ENCODE data around the gene DRAXIN. TPM values are rescaled to one million over a fixed set of nuclear protein-coding genes. Genes with fewer than 3 reads are reported as not detected.

DRAXIN gene
- total RNA-seq, 4 donors from 2014 or later = 0.14 to 0.16 TPM; not detected in 2

GRCh38 chr1:11643782-11644181 is 47.7 kb upstream of the DRAXIN start:
- no peak for TF ChIP-seq EP300 (IDR thresholded peaks at IDR 0.05; ENCODE audit: low read depth)
- TF ChIP-seq POLR2A (IDR thresholded peaks at IDR 0.05) = no peak
- TF ChIP-seq, protein P1, sequence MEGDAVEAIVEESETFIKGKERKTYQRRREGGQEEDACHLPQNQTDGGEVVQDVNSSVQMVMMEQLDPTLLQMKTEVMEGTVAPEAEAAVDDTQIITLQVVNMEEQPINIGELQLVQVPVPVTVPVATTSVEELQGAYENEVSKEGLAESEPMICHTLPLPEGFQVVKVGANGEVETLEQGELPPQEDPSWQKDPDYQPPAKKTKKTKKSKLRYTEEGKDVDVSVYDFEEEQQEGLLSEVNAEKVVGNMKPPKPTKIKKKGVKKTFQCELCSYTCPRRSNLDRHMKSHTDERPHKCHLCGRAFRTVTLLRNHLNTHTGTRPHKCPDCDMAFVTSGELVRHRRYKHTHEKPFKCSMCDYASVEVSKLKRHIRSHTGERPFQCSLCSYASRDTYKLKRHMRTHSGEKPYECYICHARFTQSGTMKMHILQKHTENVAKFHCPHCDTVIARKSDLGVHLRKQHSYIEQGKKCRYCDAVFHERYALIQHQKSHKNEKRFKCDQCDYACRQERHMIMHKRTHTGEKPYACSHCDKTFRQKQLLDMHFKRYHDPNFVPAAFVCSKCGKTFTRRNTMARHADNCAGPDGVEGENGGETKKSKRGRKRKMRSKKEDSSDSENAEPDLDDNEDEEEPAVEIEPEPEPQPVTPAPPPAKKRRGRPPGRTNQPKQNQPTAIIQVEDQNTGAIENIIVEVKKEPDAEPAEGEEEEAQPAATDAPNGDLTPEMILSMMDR (IDR thresholded peaks at IDR 0.05) = no peak
- no peak for TF ChIP-seq POLR2AphosphoS5 (IDR thresholded peaks at IDR 0.05)
- in situ Hi-C loops (cut with MboI; ENCODE audit: low pct_ligation_motif_present in 1 of 4, low pct_unique_long_range_greater_than_20kb in 1 of 4, low sequenced_read_pairs in 3 of 4) = loop anchor here (10.0 to 25.0 kb wide), 5 partner anchors 306 to 606 kb away; partner anchors contain the start of gene MASP2 (in 2 of the 4)
- H3K9me3 ChIP-seq = no peaks in the 10 kb centered on the region
- peaks cover 23% of the 10 kb centered on the region for H3K27me3 ChIP-seq
- H3K36me3 ChIP-seq = no peaks in the 10 kb centered on the region
- no peak for DNase-seq
- intact Hi-C loops (cut with DNase I; ENCODE audit: low total_unique reads) = loop anchor here (5.0 kb wide), 2 partner anchors 401 to 606 kb away; no protein-coding TSS in a partner anchor
- no peak overlapping the region for H3K4me3 ChIP-seq
- peaks cover 0 to 9% (median 6%) of the 10 kb centered on the region in 4 donors for H3K4me1 ChIP-seq
- WGBS, 2 donors (ENCODE audit: low coverage in 1 of 2) = 45% methylated on average over 5 of the region's 5 CpGs; no CpG with 5 or more reads in 1 of the 2 donors
- no peak overlapping the region for H3K27ac ChIP-seq

GRCh38 chr1:11645270-11645669 is 46.2 kb upstream of the DRAXIN start:
- no peaks in the 10 kb centered on the region for H3K36me3 ChIP-seq
- TF ChIP-seq POLR2AphosphoS5 (IDR thresholded peaks at IDR 0.05) = no peak
- TF ChIP-seq POLR2A (IDR thresholded peaks at IDR 0.05) = no peak
- TF ChIP-seq EP300 (IDR thresholded peaks at IDR 0.05; ENCODE audit: low read depth) = no peak
- TF ChIP-seq, protein P1 (IDR thresholded peaks at IDR 0.05) = no peak
- in situ Hi-C loops (cut with MboI; ENCODE audit: low pct_ligation_motif_present in 1 of 4, low pct_unique_long_range_greater_than_20kb in 1 of 4, low sequenced_read_pairs in 3 of 4) = loop anchor here (10.0 to 25.0 kb wide), 5 partner anchors 308 to 608 kb away; partner anchors contain the start of gene MASP2 (in 2 of the 4)
- peaks cover 38% of the 10 kb centered on the region for H3K27me3 ChIP-seq
- no peak overlapping the region for H3K4me3 ChIP-seq
- H3K27ac ChIP-seq = no peak overlapping the region
- no peaks in the 10 kb centered on the region for H3K9me3 ChIP-seq
- intact Hi-C loops (cut with DNase I; ENCODE audit: low total_unique reads) = no loop called here
- DNase-seq = no peak
- H3K4me1 ChIP-seq = peaks cover 5 to 24% (median 19%) of the 10 kb centered on the region in 4 donors
- WGBS, 2 donors (ENCODE audit: low coverage in 1 of 2) = 86% methylated on average over 3 to 5 of the region's 5 CpGs

DNA sequence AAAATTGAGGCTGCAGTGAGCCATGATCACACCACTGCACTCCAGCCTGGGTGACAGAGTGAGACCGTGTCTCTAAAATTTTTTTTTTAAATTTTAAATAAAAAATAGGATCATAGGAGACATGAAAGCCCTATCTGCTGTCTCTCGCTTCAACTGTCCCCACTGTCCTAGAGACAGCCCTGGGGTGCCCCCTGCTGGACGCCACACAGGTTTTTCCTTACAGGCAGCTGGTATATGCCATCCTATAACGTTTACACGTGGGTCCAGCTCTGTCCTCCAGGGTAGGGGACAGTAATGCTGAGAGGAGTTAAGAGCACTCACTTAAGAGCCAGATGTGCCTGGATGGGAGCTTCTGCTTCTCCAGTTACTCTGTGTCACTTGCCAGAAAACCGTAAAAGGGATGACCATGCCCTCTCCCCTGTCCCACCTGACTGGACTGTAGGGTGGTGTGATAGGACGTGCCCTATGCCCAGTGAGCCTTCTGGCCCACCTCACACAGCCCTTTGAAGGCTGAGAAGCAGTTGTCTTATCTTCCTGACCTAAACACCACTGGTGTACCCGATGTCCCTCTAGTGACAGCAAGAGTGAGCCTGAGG is 45.7 kb upstream of the DRAXIN start:
- no peaks in the 10 kb centered on the region for H3K9me3 ChIP-seq
- peaks cover 43% of the 10 kb centered on the region for H3K27me3 ChIP-seq
- in situ Hi-C loops (cut with MboI; ENCODE audit: low pct_ligation_motif_present in 1 of 4, low pct_unique_long_range_greater_than_20kb in 1 of 4, low sequenced_read_pairs in 3 of 4) = loop anchor here (10.0 to 25.0 kb wide), 5 partner anchors 308 to 608 kb away; partner anchors contain the start of gene MASP2 (in 2 of the 4)
- TF ChIP-seq POLR2A (IDR thresholded peaks at IDR 0.05) = no peak
- no peak for TF ChIP-seq EP300 (IDR thresholded peaks at IDR 0.05; ENCODE audit: low read depth)
- TF ChIP-seq, protein P1 (IDR thresholded peaks at IDR 0.05) = peak; percentile 56 to 73 (median 66)
- TF ChIP-seq POLR2AphosphoS5 (IDR thresholded peaks at IDR 0.05) = no peak
- 0 to 21% methylated on average over 3 to 8 of the region's 8 CpGs for WGBS, 2 donors (ENCODE audit: low coverage in 1 of 2)
- DNase-seq = peak; percentile 82
- H3K4me3 ChIP-seq = no peak overlapping the region
- intact Hi-C loops (cut with DNase I; ENCODE audit: low total_unique reads) = no loop called here
- H3K4me1 ChIP-seq = peaks cover 10 to 29% (median 24%) of the 10 kb centered on the region in 4 donors
- H3K27ac ChIP-seq = no peak overlapping the region
- H3K36me3 ChIP-seq = no peaks in the 10 kb centered on the region

DNA sequence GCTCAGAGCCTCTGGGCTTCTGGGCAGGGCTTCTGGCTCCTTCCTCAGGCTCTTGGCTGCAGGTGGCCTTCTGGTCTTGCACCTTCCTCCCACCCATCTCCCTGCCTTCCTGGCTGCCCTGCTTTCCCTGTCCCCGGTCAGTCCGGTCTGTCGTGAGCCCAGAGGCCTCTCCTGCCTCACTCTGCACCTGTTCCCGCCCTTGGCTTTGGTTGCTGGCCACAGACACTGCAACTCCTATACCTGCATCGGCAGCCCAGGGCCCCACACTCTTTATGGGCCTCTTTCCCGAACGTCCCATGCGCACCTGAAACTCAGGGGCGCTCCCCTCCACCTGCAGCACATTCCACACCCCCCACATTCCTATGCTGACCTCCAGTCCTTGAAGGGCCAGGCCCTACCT is 45.2 kb upstream of the DRAXIN start:
- intact Hi-C loops (cut with DNase I; ENCODE audit: low total_unique reads) (no loop called here), in situ Hi-C loops (cut with MboI; ENCODE audit: low pct_ligation_motif_present in 1 of 4, low pct_unique_long_range_greater_than_20kb in 1 of 4, low sequenced_read_pairs in 3 of 4) (loop anchor here (10.0 to 25.0 kb wide), 5 partner anchors 309 to 609 kb away; partner anchors contain the start of gene MASP2 (in 2 of the 4))
- Histone ChIP-seq H3K4me3 (no peak overlapping the region), H3K9me3 (no peaks in the 10 kb centered on the region), H3K36me3 (no peaks in the 10 kb centered on the region), H3K27ac (no peak overlapping the region), H3K27me3 (peaks cover 48% of the 10 kb centered on the region), H3K4me1 (peaks cover 11 to 29% (median 24%) of the 10 kb centered on the region in 4 donors)
- 77% methylated on average over 9 of the region's 9 CpGs; no CpG with 5 or more reads in 1 of the 2 donors for WGBS, 2 donors (ENCODE audit: low coverage in 1 of 2)
- TF ChIP-seq EP300 (IDR thresholded peaks at IDR 0.05; ENCODE audit: low read depth) = no peak
- TF ChIP-seq, protein P1 (IDR thresholded peaks at IDR 0.05) = no peak
- no peak for TF ChIP-seq POLR2AphosphoS5 (IDR thresholded peaks at IDR 0.05)
- TF ChIP-seq POLR2A (IDR thresholded peaks at IDR 0.05) = no peak
- no peak for DNase-seq
